A549 (cell line): ENCODE measurements around the gene NTN5. TPM values are rescaled to one million over a fixed set of nuclear protein-coding genes. Genes with fewer than 3 reads are reported as not detected.
A peak's percentile ranks its signal among the peaks of the same experiment; 100 is the strongest.

Experiments
- ATAC-seq, 2 experiments: fragments of 200-7000 bp in 1 of 2; fragments of >200 bp in 1 of 2; cut with Nextera tagmentation in 1 of 2; cut with Tn5 transposase in 1 of 2; 3 replicates each; pipeline versions ENCODE4 v1.8.0 to v1.9.1; 2018 to 2020; ENCODE audit warnings: mild to moderate bottlenecking in 1 of 2, moderate library complexity in 1 of 2
- CTCF ChIA-PET: fragments of 300-600 bp; sonication (Branson Sonifier 250); formaldehyde crosslinking; extraction: SDS; loops from one replicate; lab custom pipeline; 2021; ENCODE audit warnings: antibody characterized with exemption, inconsistent platforms; lab: Yijun Ruan, JAX
- POLR2A ChIA-PET: fragments of 350-600 bp; formaldehyde crosslinking; extraction: SDS; loops from one replicate; lab custom pipeline; 2021; ENCODE audit warnings: antibody characterized with exemption, inconsistent platforms; lab: Yijun Ruan, JAX
- DNase-seq, 2 experiments: peaks; one replicate each; pipeline versions ENCODE4 v3.0.0 to v3.0.0-alpha.2; 2011 to 2016; ENCODE audit warnings: low read depth in 1 of 2, low spot score in 1 of 2
- FAIRE-seq: peaks from 2 replicates; lab custom pipeline; 2011; peaks lifted over from hg19 to GRCh38; lab: Jason Lieb, UNC
- H3K27ac ChIP-seq, 2 experiments: fragments of >200 bp; sonication (Bioruptor Twin); formaldehyde crosslinking; 3 replicates each; pipeline ENCODE4 v1.5.1; 2016 to 2017
- H3K4me1 ChIP-seq: fragments of >200 bp; sonication (Bioruptor Twin); formaldehyde crosslinking; 3 replicates; pipeline ENCODE4 v1.6.1; 2016
- H3K4me2 ChIP-seq: fragments of >200 bp; sonication (Bioruptor Twin); formaldehyde crosslinking; 3 replicates; pipeline ENCODE4 v1.6.1; 2016
- H3K4me3 ChIP-seq: fragments of >200 bp; sonication (Bioruptor Twin); formaldehyde crosslinking; 3 replicates; pipeline ENCODE4 v1.5.1; 2016
- H3K9me3 ChIP-seq: fragments of >200 bp; sonication (Bioruptor Twin); formaldehyde crosslinking; 3 replicates; pipeline ENCODE4 v1.6.1; 2016
- ATOH8 ChIP-seq: fragments of 250-450 bp; sonication (Bioruptor Pico); IDR thresholded peaks from 2 replicates; pipeline ENCODE4 v1.5.0; 2020; ENCODE audit warnings: low read depth, mild to moderate bottlenecking, moderate library complexity
- BCL3 ChIP-seq: fragments of >200 bp; sonication (Bioruptor Twin); formaldehyde crosslinking; IDR thresholded peaks from 3 replicates; pipeline ENCODE4 v1.6.1; 2016
- CEBPB ChIP-seq, 2 experiments: fragments of >200 bp in 1 of 2; sonication (Bioruptor Twin) in 1 of 2; formaldehyde crosslinking in 1 of 2; IDR thresholded peaks; 2 replicates each; pipeline ENCODE4 v1.6.1; 2012 to 2016
- E2F6 ChIP-seq: IDR thresholded peaks from 2 replicates; pipeline ENCODE4 v1.6.1; 2012; ENCODE audit warnings: low read depth, borderline replicate concordance
- EHF ChIP-seq: fragments of 250-450 bp; sonication (Bioruptor Pico); IDR thresholded peaks from 2 replicates; pipeline ENCODE4 v1.5.0; 2020; ENCODE audit warnings: mild to moderate bottlenecking
- EP300 ChIP-seq, 2 experiments: fragments of >200 bp; sonication (Bioruptor Twin); formaldehyde crosslinking; IDR thresholded peaks; 2 replicates in 1 of 2; 3 replicates in 1 of 2; pipeline ENCODE4 v1.6.1; 2016 to 2017
- FOSL2 ChIP-seq, 2 experiments: fragments of 450-650 bp in 1 of 2; fragments of >200 bp in 1 of 2; sonication (Bioruptor Twin) in 1 of 2; formaldehyde crosslinking; IDR thresholded peaks; 2 replicates each; pipeline versions ENCODE4 v1.5.0 to v1.6.1; 2016 to 2020; ENCODE audit warnings: mild to moderate bottlenecking in 1 of 2, moderate library complexity in 1 of 2
- GATA3 ChIP-seq: IDR thresholded peaks from 2 replicates; pipeline ENCODE4 v1.6.1; 2012; ENCODE audit warnings: borderline replicate concordance
- JUN ChIP-seq, 2 experiments: fragments of >200 bp; sonication (Bioruptor Twin); formaldehyde crosslinking; IDR thresholded peaks; 2 replicates in 1 of 2; 3 replicates in 1 of 2; pipeline ENCODE4 v1.6.1; 2016 to 2017
- JUNB ChIP-seq: fragments of >200 bp; sonication (Bioruptor Twin); formaldehyde crosslinking; IDR thresholded peaks from 2 replicates; pipeline ENCODE4 v1.6.1; 2016
- KDM5A ChIP-seq: fragments of 200-600 bp; sonication (generic); IDR thresholded peaks from 2 replicates; pipeline ENCODE4 v1.6.1; 2016; ENCODE audit warnings: antibody characterized with exemption, mild to moderate bottlenecking
- MAFK ChIP-seq: fragments of 450-650 bp; IDR thresholded peaks from 2 replicates; pipeline ENCODE4 v1.6.1; 2014; ENCODE audit not compliant: partially characterized antibody
- MAX ChIP-seq: IDR thresholded peaks from 2 replicates; pipeline ENCODE4 v1.6.1; 2012
- MAZ ChIP-seq: fragments of 150-350 bp; IDR thresholded peaks from 2 replicates; pipeline ENCODE4 v1.6.1; 2014; ENCODE audit warnings: antibody characterized with exemption, low read depth, low read length, borderline replicate concordance
- MYC ChIP-seq: IDR thresholded peaks from 2 replicates; pipeline ENCODE4 v1.6.1; 2012; ENCODE audit warnings: mild to moderate bottlenecking, inconsistent platforms, low read length, improper control_type of control experiment, borderline replicate concordance
- NR3C1 ChIP-seq: fragments of >200 bp; sonication (Bioruptor Twin); formaldehyde crosslinking; IDR thresholded peaks from 3 replicates; pipeline ENCODE4 v1.6.1; 2017
- PBX3 ChIP-seq: IDR thresholded peaks from 2 replicates; pipeline ENCODE4 v1.6.1; 2012
- PHF8 ChIP-seq: fragments of 200-600 bp; sonication (generic); IDR thresholded peaks from 2 replicates; pipeline ENCODE4 v1.6.1; 2016; ENCODE audit warnings: low read depth, mild to moderate bottlenecking, antibody characterized with exemption, moderate library complexity, borderline replicate concordance
- POLR2A ChIP-seq: IDR thresholded peaks from 2 replicates; pipeline ENCODE4 v1.6.1; 2012; ENCODE audit warnings: mild to moderate bottlenecking, low read length
- RARB ChIP-seq: fragments of 250-450 bp; sonication (Bioruptor Pico); IDR thresholded peaks from 2 replicates; pipeline ENCODE4 v1.8.0; 2021; ENCODE audit warnings: mild to moderate bottlenecking, moderate library complexity
- RCOR1 ChIP-seq: fragments of 150-350 bp; IDR thresholded peaks from 2 replicates; pipeline ENCODE4 v1.6.1; 2014; ENCODE audit warnings: antibody characterized with exemption, low read length, low read depth
- RFX5 ChIP-seq: fragments of 450-650 bp; IDR thresholded peaks from 2 replicates; pipeline ENCODE4 v1.7.1; 2014; ENCODE audit warnings: antibody characterized with exemption, mild to moderate bottlenecking, moderate library complexity
- TFCP2L1 ChIP-seq: fragments of 250-450 bp; sonication (Bioruptor Pico); IDR thresholded peaks from 2 replicates; pipeline ENCODE4 v1.5.0; 2021; ENCODE audit warnings: mild to moderate bottlenecking
- ZSCAN20 ChIP-seq: fragments of 250-450 bp; sonication (Bioruptor Pico); IDR thresholded peaks from 2 replicates; pipeline ENCODE4 v1.8.0; 2022; ENCODE audit warnings: mild to moderate bottlenecking, moderate library complexity
- WGBS: methylation state at CpG from one replicate; pipeline ENCODE4 v1.1.6; 2017; ENCODE audit errors: missing lambda C conversion rate; 5-methylcytosine and 5-hydroxymethylcytosine counted together
- polyA plus RNA-seq, 4 experiments: library from polyadenylated mRNA; depleted of rRNA in 3 of 4; stranded (reverse); fragments of >200 nt; fragmentation: RNase III in 1 of 4; extraction: RNeasy Plus Mini Kit Qiagen cat#74134 plus additional on column Dnase treatment in 1 of 4; gene quantifications; 2 replicates in 3 of 4; 3 replicates in 1 of 4; pipeline ENCODE4 v1.2.3, GENCODE V29; 2011 to 2017

Gene NTN5
- polyA plus RNA-seq, 2 of the 4 experiments (the other 2 are of a cell fraction), result 0.18 to 0.22 TPM

- peaks cover 50% of the 10 kb centered on the region for H3K4me1 ChIP-seq
- DNase-seq, result peak; percentile 99 to 100
- peak within 1 kb of the TSS; percentile 89 to 90 for H3K27ac ChIP-seq
- peak; percentile 95 for FAIRE-seq
- peak within 1 kb of the TSS; percentile 68 for H3K4me3 ChIP-seq
- ChIA-PET POLR2A (interaction anchor here (0.5 to 3.6 kb wide), 35 partner anchors 9 to 1229 kb away, joined by 3 to 70 read pairs (median 5); partner anchors contain the start of genes CA11, DBP, IZUMO1 and KDELR1), CTCF (interaction anchor here (0.6 to 5.4 kb wide), 6 partner anchors 9 to 508 kb away, joined by 3 to 55 read pairs (median 6); partner anchors contain the start of genes CA11 and SPACA4)
- peak; percentile 79 to 89 for ATAC-seq
- H3K9me3 ChIP-seq, result no peaks in the 10 kb centered on the region
- 1% methylated on average over 44 of the region's 69 CpGs for whole genome bisulfite sequencing
- H3K4me2 ChIP-seq, result peak within 1 kb of the TSS; percentile 92
- TF ChIP-seq ZSCAN20 (no peak), PHF8 (peak; percentile 97), KDM5A (0 out of 2 replicates have a peak, but pooled peaks have one; percentile 30), MYC (peak; percentile 97), ATOH8 (CRISPR knock-in tag) (no peak), POLR2A (peak; percentile 98), TFCP2L1 (CRISPR knock-in tag) (peak; percentile 76; the same call in 1 of the 2 replicates), RCOR1 (0 out of 2 replicates have a peak, but pooled peaks have one; percentile 68), RARB (CRISPR knock-in tag) (peak; percentile 50; the same call in 1 of the 2 replicates), NR3C1 (no peak), EP300 (IDR thresholded peaks at IDR 0.05) (peak in 1 of 2 experiments; percentile 34; a peak in 2 of 5 replicates), JUNB (no peak), RFX5 (peak; percentile 76), FOSL2 (IDR thresholded peaks at IDR 0.05) (0 out of 2 replicates have a peak, but pooled peaks have one; percentile 13), FOSL2 (CRISPR knock-in tag; IDR thresholded peaks at IDR 0.05) (peak; percentile 62), MAX (peak; percentile 98), CEBPB (IDR thresholded peaks at IDR 0.05) (no peak), PBX3 (peak; percentile 15; the same call in 1 of the 2 replicates), GATA3 (peak; percentile 30), MAZ (peak; percentile 28; the same call in 1 of the 2 replicates), BCL3 (peak; percentile 98), MAFK (no peak), EHF (CRISPR knock-in tag) (no peak), JUN (IDR thresholded peaks at IDR 0.05) (peak; percentile 61 to 100), E2F6 (no peak)
- TF ChIP-seq, all 56 proteins: peak for 16
Observed at GRCh38 chr19:48618916-48619691, 53.7 kb downstream of the NTN5 start, which contains the start of the genes RPL18 and SPHK2. TSS of gene RPL18 (minus strand) at chr19:48619178. CDS start at chr19:48619143, 35 bp downstream. TSS of gene SPHK2 (plus strand) at chr19:48619506. CDS start at chr19:48620515, 1,009 bp downstream.
